T-helper 1 cell treated with Interleukin-12 subunit alpha and Interleukin-12 subunit beta and Interleukin-4 antibody, amounts not matched to agents 30 ng/mL and 1 ng/mL, for 36 hours (primary cell): ENCODE measurements around the gene DUT. TPM values are rescaled to one million over a fixed set of nuclear protein-coding genes. Genes with fewer than 3 reads are reported as not detected.

Experiments used
- intact Hi-C: fragments of 100-400 bp; cut with micrococcal nuclease; formaldehyde crosslinking; loops from one replicate; pipeline ENCODE4 v1.15.1; 2024
- total RNA-seq: library from RNA; stranded (reverse); gene quantifications from 2 replicates; pipeline ENCODE4 v1.2.3, GENCODE V29; 2022

The DUT gene
- total RNA-seq, 1 donor from 2014 or later, result 194 TPM

DNA sequence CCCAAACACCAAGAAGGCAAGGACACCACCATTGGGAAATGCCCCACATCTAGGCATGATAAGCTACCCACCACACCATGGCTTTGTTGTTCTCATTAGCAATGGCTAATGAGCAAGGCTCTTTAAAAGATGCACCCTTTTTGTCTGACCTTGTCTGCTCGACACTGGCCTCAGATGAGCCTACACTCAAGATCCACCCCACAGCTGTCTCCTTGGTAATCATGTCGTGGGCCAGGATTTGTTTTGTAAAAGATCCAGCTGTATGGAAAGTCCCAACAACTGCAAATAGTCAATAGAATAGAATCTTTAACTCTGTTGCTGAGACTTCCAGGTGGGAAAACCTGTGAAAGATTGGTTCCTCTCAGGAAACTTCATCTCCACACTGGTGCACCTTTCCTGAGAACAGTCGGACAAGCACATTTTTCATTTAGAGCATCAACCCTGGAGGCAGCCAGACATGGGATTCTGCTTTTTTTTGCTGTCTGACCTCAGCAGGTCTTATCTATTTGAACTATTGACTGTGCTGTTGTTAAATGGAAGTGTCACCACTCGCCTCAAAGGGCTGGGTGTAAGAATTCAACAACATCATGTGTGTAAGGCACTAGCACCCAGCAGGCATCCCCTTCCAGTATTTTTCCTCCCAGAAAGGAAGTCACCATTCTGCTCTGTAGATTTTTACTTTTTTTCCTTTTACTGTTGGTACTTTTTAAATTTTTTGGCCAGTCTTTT lies 35.5 kb downstream of the DUT start:
- intact Hi-C loops, result no loop called here

DNA sequence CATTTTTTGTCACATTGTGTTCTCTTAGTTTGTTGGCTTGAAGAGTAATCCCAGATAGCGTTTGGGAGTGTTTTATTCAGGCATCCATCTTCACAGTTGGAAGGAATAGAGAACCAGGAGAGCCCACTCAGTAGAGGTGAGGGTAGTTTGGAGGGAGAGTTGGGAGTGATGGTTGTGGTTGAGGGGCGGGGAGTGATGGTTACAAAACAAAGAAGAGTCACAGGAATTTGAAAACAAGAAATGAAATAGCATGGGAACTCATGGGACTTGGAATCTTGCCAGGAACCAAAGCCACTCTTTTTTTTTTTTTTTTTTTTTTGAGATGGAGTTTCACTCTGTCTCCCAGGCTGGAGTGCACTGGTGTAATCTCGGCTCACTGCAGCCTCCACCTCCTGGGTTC lies 36.3 kb downstream of the DUT start:
- intact Hi-C loops, result no loop called here

DNA sequence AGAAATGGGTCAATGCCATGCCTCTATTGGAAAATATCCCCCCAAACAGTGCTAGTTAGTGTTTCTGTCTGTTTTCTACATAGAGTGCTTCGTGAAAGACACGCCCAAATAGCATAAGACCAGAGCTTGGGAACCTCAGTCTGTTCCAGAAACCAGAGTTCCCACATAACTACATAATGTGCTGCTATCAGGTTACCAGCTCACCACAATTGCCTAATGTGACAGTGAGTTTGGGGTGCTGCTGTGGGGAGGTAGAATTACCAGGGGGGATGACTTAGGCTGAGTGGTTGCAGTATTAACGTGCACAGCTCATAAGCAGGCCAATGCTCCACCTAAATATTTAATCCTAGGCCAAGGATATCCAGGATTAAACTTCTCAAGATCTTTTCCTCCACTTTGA lies 39.2 kb downstream of the DUT start:
- intact Hi-C loops, result no loop called here

DNA sequence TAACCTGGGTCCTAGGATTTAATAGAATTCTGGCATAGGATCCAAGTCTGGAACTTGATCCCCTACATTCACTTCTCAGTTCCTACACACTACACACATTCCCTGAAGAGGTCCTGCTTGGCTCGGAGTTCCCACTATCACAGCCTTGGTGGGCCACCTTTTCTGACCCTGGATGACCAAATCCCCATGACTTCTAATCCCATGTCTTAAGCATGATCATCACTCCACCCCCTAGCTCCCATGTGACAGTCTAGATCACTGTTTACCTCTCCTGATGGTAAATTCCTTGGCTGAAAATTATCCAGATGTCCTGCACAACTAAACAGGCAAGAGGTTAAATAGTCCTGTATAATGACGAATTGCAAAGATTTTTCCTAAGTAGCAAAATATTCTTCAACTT lies 40.3 kb downstream of the DUT start:
- intact Hi-C loops, result no loop called here

DNA sequence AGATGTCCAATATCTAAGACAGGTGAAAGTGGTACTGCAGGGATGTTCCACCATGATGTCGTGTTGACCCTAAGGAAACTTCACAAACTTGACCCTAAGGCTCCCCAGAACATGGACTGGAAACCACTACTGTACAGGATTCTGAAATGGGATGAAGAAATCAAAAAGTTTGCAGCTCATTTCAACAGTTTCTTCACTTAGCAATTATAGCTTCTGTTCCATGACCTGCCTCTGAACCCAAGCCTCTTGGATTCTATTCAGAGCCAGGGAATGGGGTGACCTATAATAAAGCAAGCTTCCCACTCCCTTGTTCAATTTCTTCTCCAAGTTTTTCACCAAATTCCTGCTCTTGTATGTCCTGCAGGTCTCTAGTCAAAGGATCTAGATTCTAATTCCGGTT lies 40.7 kb downstream of the DUT start:
- intact Hi-C loops, result no loop called here

DNA sequence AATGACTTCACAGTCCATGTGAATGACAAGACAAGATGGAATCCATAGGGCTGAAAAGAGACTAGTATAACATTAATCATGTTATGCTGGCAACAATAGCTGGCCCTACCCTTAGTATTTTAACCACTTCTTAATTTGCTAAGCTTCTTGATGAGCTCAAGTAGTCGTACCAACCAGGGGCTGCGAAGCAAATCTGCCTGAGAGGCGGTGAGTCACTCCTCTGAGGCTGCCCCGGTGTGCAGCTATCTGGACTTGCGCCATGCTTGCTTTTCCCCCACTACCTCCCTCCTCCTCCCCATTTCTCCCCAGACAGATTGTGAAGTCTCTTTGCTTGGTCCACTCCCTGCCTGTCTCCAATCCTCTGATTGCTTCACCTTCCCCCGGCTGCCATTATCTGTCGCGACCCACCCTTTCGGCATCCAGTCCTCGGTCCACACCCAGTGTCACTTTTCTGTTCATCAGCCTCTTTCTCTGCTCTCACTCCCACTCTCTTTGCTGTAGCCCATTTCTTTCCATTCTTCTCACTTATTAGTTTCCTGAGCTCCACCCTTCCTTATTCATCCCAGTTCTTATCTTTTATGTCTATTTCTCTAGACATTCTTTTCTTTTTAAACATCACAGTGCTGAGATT lies 42.7 kb downstream of the DUT start:
- intact Hi-C loops, result no loop called here

DNA sequence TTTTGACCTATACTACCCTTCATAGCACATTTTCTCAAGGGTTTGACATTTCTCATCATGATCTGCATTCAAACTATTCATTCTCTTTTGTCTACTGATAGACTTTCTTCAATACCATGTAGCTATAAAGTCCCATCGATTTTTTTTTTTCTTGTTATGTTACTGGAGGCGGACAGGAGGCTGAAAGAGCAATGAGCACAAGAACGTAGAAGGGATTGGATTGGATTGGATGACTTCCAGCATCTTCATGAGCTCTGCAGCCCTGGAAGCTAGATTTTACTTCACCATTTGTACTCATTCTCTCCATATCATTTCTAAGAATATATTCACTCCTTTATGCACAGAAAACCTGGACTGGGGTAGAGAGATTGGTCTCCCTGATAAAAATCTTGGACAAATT lies 43.2 kb downstream of the DUT start:
- intact Hi-C loops, result no loop called here

DNA sequence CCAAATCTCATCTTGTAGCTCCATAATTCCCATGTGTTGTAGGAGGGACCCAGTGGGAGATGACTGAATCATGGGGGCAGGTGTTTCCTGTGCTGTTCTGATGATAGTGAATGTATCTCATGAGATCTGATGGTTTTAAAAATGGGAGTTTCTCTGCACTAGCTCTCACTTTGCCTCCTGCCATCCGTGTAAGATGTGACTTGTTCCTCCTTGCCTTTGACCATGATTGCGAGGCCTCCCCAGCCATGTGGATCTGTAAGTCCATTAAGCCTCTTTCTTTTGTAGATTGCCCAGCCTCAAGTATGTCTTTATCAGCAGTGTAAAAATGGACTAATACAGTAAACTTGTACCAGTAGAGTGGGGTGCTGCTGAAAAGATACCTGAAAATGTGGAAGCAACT lies 44.5 kb downstream of the DUT start:
- intact Hi-C loops, result no loop called here

DNA sequence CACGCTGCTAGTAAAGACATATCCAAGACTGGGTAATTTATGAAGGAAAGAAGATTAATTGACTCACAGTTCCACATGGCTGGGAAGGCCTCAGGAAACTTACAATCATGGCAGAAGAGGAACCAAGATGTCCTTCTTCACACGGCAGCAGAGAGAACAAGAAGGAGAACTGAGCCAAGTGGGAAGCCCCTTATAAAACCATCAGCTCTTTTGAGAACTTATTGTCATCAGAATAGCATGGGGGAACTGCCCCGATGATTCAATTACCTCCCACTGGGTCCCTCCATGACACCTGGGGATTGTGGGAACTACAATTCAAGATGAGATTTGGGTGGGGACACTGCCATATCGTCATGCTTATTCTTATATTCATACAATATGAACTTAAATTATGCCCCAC lies 49.0 kb downstream of the DUT start:
- intact Hi-C loops, result no loop called here

DNA sequence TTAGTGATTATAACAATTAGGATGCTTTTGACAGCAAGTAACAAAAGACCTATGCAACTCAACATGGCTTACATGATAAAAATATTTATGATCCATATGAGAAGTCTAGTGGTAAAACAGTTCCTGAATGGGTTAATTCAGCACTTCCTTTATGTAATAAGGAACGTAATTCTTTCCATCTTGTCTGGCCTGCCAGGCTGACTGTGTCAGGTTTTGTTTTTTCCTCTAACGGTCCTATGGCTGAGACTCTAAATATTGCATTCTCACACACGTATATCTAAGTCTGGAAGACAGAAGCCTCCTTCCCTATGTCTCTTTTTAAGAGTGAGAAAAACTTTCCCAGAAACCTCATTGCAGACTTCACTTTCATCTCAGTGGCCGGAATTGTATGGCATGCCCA lies 50.6 kb downstream of the DUT start:
- intact Hi-C loops, result no loop called here

DNA sequence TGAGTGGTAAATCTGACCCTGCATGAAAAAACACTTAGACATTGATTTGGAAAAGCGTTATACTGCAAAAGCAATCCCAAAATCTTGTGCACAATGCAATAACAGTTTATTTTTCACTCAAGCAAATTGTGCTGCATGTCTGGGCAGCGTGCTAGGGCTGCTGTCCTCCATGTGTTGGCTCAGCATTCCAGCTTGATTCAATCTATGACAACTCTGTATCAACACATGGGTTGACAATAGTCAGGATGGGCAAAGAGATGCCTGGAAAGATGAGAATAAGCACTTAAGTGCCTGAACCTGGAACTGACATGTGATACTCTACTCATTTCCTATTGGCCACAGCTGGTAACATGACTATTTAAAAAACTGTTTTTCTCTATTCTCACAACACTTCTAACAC lies 51.8 kb downstream of the DUT start:
- intact Hi-C loops, result no loop called here

DNA sequence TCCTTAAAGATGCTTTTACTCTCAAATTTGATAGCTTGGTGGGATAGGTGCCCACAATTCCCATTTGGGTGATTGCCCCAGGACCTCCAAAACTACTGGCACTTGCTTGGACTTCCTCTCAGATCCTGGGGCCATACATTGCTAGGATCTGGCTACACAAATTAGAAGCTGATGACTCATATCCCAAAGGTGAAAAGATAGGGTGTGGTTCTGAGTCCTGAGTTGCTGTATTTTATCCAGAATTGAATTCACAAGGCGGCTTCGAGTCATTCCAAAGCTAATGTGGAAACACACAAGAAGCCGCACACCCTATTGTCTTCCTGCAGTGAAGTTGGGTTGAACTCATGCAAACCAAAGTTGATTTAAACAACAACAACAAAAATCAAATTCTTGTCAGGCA lies 53.4 kb downstream of the DUT start:
- intact Hi-C loops, result no loop called here

DNA sequence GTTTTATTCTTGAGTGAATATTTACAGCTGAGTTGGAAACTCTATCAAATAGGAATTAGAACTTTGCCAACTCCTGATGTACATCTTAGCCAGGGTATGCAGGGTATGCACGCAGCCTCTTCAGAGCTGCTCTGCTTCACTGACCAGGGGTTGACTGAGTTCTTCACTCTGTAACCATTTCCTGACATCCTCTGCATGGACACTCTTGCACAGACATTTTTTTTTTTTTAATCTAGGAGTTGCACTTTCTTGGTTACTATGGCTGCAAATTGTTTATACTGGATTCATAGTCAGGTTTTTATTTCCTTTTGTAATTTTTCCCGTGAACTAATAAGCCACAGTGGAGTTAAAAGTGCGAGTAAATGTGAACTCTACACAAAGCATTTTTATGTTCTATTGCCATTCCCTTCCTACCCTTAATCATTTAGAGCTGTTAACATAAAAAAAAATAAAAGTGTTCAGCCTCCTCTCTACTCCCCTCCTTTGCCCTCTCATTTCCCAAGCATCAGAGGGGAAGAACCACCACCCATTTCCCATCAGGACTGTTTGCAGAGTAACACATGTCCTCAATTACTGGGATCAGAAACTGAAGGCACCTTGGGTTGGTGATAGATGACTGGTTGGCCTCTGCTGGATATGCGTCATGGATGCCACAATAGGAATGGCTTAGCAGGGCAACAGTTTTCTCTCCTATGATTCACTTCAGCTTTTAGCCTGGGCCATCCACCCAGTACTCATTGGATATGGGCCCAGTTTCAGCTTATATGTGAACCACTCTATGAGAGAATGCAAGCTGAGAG lies 54.0 kb downstream of the DUT start:
- intact Hi-C loops, result no loop called here

DNA sequence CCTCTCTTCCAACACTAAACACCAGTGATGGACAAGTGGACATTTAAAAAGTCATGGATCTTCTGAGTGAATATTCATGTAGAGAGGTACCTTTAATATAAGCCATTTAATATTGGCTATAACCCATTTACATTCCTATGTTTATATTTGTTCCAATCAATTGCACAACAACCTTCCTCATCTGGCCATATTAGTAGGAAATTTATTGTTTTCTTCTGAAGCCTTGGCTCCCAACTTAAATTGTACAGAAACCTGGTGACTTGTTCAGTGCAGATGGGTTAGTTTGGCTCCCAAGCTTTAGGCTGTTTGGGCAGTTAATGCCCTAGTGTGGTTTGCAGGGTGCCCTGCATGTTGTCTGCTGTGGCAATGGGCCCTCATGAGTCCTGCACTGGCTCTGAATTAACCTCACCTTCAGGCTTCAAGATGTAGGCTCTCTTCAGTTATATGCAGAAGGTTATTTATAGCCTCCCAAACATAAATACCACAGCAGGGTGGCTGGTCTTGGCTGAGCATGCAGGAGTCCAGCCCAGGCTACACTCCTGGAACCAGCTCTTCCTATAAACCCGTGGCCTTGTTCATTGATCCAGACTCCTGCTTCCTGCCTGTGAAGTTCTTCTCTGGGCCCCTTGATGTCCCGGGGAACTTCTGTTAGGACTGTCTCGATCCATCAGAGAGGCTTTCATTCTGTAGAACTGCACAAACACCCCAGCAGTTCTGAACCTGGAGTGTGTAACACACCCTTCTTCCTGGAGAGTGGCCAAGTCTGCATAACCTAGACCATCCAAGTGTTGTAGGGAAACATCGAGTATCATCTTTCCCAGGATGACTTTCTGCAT lies 57.0 kb downstream of the DUT start:
- intact Hi-C loops, result no loop called here

DNA sequence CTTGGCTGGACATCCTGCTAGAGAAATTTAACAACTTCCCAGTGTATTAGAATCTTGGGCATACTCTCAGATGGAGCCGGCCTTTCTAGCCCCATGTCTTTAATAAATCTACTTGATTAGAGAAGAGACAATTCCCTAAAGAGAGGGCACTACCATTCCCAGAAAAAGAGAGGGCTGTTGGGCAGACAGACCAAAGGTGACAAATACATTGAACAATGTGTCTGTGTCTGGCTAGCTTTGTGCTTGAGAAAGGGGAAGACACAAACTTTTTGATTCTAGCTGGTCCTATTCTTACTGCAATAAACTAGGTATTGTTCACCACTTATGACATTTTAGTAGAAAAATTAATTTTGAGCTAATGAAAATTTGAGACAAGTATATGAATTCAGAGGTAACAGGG lies 57.7 kb downstream of the DUT start:
- intact Hi-C loops, result no loop called here

DNA sequence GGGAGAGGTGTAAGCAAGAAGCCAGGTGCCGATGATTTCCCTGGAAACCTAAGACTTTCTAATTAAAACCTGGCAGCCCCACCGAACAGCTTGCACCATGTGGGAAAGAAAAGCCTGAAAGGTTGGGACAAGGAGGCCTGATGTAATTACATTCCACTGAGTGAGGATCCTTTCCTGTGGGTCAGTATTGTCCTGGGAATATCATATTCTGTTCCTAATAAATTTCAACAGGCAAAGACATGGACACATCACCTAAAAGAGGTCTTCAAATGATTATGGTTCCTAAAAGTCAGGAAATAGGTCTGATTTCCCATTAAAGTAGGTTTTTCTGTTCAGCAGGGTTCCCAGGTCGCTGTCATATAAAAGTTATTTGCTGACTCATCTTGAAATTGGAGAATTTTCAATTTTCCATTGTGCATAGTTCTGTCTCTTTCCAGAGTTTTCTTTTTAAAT lies 58.5 kb downstream of the DUT start:
- intact Hi-C loops, result no loop called here

DNA sequence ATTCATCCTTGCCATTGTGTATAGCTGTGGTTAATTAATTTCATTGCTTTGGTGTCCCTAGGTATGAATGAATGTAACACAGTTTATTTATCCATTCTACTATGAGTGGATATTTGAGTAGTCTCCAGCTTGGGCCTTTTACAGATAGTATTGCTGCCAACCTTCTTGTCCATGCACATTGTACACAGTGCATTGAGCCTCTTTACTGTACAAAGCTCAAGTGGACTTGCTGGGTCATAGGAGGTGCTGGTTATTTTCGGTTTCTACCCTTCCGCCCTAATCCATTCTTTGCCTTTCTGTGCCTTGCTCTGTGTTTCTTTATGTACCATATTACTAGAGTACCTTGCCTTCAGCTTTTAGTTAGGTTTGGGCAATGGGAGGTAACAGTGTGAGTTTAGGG lies 60.7 kb downstream of the DUT start:
- intact Hi-C loops, result no loop called here

DNA sequence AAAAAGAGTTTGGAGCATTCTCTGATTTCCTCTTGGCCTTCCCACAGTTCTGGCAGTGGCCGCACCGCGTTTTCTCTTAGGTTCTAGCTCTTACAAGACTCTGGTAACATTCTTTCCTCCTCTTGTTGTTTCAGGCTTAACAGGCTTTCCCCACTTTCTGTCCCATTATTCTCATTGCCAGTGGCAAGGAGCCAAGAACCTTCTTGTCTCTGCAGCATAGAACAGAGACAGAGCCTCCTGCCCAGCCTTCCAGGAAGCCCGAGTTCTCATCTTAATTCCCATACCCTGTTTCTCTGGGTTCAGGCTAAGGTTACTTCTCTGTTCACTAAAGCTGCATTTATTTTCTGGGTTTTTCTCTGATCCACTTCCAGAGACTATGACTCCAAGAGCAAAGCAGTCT lies 61.1 kb downstream of the DUT start:
- intact Hi-C loops, result no loop called here
